ENCODE results near the gene CDK5.

DNA sequence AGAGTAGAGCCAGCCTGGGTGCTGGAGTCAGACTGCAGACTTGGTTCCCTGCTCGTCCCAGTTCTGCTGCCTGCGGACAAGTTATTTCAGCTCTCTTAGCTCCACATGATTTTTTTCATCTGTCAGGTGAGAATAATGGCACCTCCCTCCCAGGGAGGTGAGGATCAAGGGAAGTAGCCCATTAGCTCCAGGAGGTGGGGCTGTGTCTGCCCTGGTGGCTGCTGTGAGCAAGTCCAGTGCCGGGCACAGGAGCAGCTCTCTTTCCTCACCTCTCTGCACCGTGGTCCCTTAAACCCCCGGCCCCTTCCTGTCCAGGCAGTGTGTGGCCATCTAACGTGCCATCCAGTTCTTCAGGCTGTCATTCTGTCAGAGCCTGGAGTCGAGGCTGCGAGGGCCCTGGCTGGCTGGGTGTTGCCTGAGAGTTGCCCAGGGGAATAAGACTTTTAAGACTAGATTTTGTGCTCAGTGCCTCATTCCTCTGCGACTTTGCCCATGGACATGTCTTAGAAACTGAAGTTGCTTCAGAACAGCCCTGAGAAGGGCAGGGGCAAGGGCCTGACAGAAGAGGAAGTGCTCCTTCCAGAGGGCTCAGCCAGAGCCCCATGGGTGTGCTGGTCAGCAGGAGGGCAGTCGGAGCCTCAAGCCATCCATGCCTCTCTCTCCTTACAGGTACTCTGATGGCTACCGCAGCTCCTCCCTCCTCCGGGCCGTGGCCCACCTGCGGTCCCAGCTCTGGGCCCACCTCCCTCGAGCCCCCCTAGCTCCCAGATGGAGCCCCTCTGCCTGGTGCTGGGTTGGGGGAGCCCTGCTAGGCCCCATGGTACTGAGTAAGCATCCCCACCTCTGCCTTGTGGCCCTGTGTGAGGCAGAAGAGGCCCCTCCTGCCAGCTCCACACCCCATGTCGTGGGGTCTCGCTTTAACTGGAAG lies 24.5 kb downstream of the CDK5 start:
- TF ChIP-seq, protein P1, sequence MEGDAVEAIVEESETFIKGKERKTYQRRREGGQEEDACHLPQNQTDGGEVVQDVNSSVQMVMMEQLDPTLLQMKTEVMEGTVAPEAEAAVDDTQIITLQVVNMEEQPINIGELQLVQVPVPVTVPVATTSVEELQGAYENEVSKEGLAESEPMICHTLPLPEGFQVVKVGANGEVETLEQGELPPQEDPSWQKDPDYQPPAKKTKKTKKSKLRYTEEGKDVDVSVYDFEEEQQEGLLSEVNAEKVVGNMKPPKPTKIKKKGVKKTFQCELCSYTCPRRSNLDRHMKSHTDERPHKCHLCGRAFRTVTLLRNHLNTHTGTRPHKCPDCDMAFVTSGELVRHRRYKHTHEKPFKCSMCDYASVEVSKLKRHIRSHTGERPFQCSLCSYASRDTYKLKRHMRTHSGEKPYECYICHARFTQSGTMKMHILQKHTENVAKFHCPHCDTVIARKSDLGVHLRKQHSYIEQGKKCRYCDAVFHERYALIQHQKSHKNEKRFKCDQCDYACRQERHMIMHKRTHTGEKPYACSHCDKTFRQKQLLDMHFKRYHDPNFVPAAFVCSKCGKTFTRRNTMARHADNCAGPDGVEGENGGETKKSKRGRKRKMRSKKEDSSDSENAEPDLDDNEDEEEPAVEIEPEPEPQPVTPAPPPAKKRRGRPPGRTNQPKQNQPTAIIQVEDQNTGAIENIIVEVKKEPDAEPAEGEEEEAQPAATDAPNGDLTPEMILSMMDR (IDR thresholded peaks at IDR 0.05): no peak
- no peak for TF ChIP-seq POLR2A (IDR thresholded peaks at IDR 0.05)

All from body of pancreas (tissue), 4 donors.